Endodermal cell (in vitro differentiated cells): ENCODE results near the gene CMYA5. TPM values are rescaled to one million over a fixed set of nuclear protein-coding genes. Genes with fewer than 3 reads are reported as not detected.

ENCODE experiments used
- DNase-seq: peaks from one replicate; pipeline ENCODE4 v3.0.0-alpha.2; 2017
- H3K27ac ChIP-seq: 2 replicates; pipeline ENCODE4 v1.5.1; 2013; ENCODE audit warnings: mild to moderate bottlenecking, low read depth, low read length, moderate library complexity
- H3K27me3 ChIP-seq: 2 replicates; pipeline ENCODE4 v1.6.1; 2013; ENCODE audit warnings: mild to moderate bottlenecking, low read length, moderate library complexity; ENCODE audit not compliant: insufficient read depth, control insufficient read depth, poor library complexity, severe bottlenecking
- H3K36me3 ChIP-seq: 2 replicates; pipeline ENCODE4 v1.7.0; 2013; ENCODE audit warnings: mild to moderate bottlenecking, low read length, moderate library complexity; ENCODE audit not compliant: control insufficient read depth, insufficient read depth
- H3K4me1 ChIP-seq: one replicate; pipeline ENCODE4 v1.7.0; 2013; ENCODE audit warnings: low read length; ENCODE audit not compliant: control insufficient read depth, insufficient read depth
- H3K4me3 ChIP-seq: 2 replicates; pipeline ENCODE4 v1.5.1; 2013; ENCODE audit warnings: mild to moderate bottlenecking, low read length, moderate library complexity
- H3K9ac ChIP-seq: 2 replicates; pipeline ENCODE4 v1.6.1; 2013; ENCODE audit warnings: mild to moderate bottlenecking, low read length, moderate library complexity; ENCODE audit not compliant: poor library complexity, severe bottlenecking; ENCODE audit errors: extremely low read depth
- H3K9me3 ChIP-seq: 2 replicates; pipeline ENCODE4 v1.6.1; 2013; ENCODE audit warnings: mild to moderate bottlenecking, low read length, moderate library complexity; ENCODE audit not compliant: control insufficient read depth
- H3K27ac Mint-ChIP-seq: 2 replicates; pipeline ENCODE4 v1.8.0; 2020; ENCODE audit warnings: mixed read lengths
- H3K27me3 Mint-ChIP-seq: 2 replicates; pipeline ENCODE4 v1.8.0; 2021; ENCODE audit warnings: mild to moderate bottlenecking, mixed read lengths; ENCODE audit not compliant: insufficient read depth
- H3K36me3 Mint-ChIP-seq: 2 replicates; pipeline ENCODE4 v1.8.0; 2020; ENCODE audit warnings: low read depth, mixed read lengths
- H3K4me1 Mint-ChIP-seq: 2 replicates; pipeline ENCODE4 v1.8.0; 2020; ENCODE audit warnings: mixed read lengths
- H3K4me3 Mint-ChIP-seq: 2 replicates; pipeline ENCODE4 v1.8.0; 2020; ENCODE audit warnings: mild to moderate bottlenecking, moderate library complexity, mixed read lengths
- H3K9me3 Mint-ChIP-seq: 2 replicates; pipeline ENCODE4 v1.8.0; 2020; ENCODE audit warnings: mild to moderate bottlenecking, mixed read lengths
- CTCF ChIP-seq: fragments of 200-600 bp; sonication (generic); conservative IDR thresholded peaks from 2 replicates; pipeline ENCODE4 v1.5.0; 2021; ENCODE audit warnings: antibody characterized with exemption, mild to moderate bottlenecking
- WGBS, 2 experiments: methylation state at CpG; one replicate each; pipeline versions ENCODE4 v1.1.5 to v1.1.7; 2013; ENCODE audit warnings: missing lambda C conversion rate in 2 of 2, mixed read lengths in 1 of 2; ENCODE audit not compliant: insufficient coverage in 1 of 2, insufficient read length in 1 of 2; 5-methylcytosine and 5-hydroxymethylcytosine counted together
- total RNA-seq, 2 donors: library from RNA; stranded (reverse); fragmentation: NEBNext Ultra II Directional in 1 of 2; extraction: Animal tissue kit (Norgen Biotek cat#: 25700) in 1 of 2; gene quantifications; 2 replicates in 1 of 2; 3 replicates in 1 of 2; pipeline ENCODE4 v1.2.1, GENCODE V29; 2021

CMYA5 gene
- total RNA-seq, 2 donors from 2014 or later, result 0.69 to 1.6 TPM

- Histone ChIP-seq H3K4me1 (no peaks in the 10 kb centered on the region), H3K36me3 (peaks cover 40% of the 10 kb centered on the region), H3K4me3 (no peak overlapping the region), H3K9me3 (no peaks in the 10 kb centered on the region), H3K27me3 (no peaks in the 10 kb centered on the region), H3K9ac (no peak overlapping the region), H3K27ac (no peak overlapping the region)
- peaks cover 10% of the 10 kb centered on the region for H3K27me3 Mint-ChIP-seq
- H3K4me3 Mint-ChIP-seq, result no peak overlapping the region
- DNase-seq, result no peak
- peaks cover 3% of the 10 kb centered on the region for H3K9me3 Mint-ChIP-seq
- H3K4me1 Mint-ChIP-seq, result peaks cover 4% of the 10 kb centered on the region
- 86% methylated on average over 1 of the region's 1 CpG; no CpG with 5 or more reads in 1 of the 2 experiments for WGBS, 2 experiments
- no peak overlapping the region for H3K27ac Mint-ChIP-seq
- H3K36me3 Mint-ChIP-seq, result peaks cover 21% of the 10 kb centered on the region
- TF ChIP-seq CTCF, result no peak
These were observed 1.7 kb upstream of the CMYA5 start for GRCh38 chr5:79687889-79688288.

DNA sequence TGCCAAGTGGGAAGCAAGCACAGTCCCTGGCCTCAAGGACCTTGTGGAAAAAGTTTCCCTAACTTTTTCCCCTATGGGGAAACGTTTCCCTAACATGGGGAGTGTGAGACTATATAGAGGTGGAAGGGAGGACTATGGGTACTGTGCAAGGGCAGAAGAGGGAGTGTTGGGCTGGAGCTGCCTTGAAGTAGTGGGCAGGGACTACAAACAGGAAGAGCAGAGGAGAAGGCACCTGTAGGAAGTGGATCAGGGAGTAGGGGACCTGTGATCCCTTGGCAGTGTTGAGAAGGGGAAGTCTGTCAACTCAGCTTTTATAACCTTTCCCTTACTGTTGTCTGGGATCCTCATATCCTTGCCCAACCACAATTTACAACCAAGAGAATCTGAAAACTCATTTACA is 1.4 kb downstream of the CMYA5 start:
- Mint-ChIP-seq H3K27me3 (peaks cover 10% of the 10 kb centered on the region), H3K4me1 (peaks cover 4% of the 10 kb centered on the region), H3K9me3 (peaks cover 3% of the 10 kb centered on the region), H3K4me3 (no peak overlapping the region), H3K36me3 (peaks cover 8% of the 10 kb centered on the region), H3K27ac (no peak overlapping the region)
- H3K9ac ChIP-seq, result no peak overlapping the region
- 80% methylated on average over 1 of the region's 1 CpG; no CpG with 5 or more reads in 1 of the 2 experiments for WGBS, 2 experiments
- H3K27ac ChIP-seq, result no peak overlapping the region
- TF ChIP-seq CTCF, result no peak
- H3K4me3 ChIP-seq, result no peak overlapping the region
- H3K4me1 ChIP-seq, result no peaks in the 10 kb centered on the region
- no peaks in the 10 kb centered on the region for H3K27me3 ChIP-seq
- no peaks in the 10 kb centered on the region for H3K9me3 ChIP-seq
- DNase-seq, result no peak
- H3K36me3 ChIP-seq, result peaks cover 18% of the 10 kb centered on the region

- Histone ChIP-seq H3K27ac (no peak overlapping the region), H3K36me3 (peaks cover 4% of the 10 kb centered on the region), H3K9ac (no peak overlapping the region), H3K4me1 (peaks cover 3% of the 10 kb centered on the region), H3K9me3 (no peaks in the 10 kb centered on the region), H3K27me3 (no peaks in the 10 kb centered on the region), H3K4me3 (no peak overlapping the region)
- H3K4me1 Mint-ChIP-seq, result peaks cover 4% of the 10 kb centered on the region
- H3K36me3 Mint-ChIP-seq, result peaks cover 8% of the 10 kb centered on the region
- H3K27me3 Mint-ChIP-seq, result peaks cover 10% of the 10 kb centered on the region
- no peak overlapping the region for H3K4me3 Mint-ChIP-seq
- H3K27ac Mint-ChIP-seq, result no peak overlapping the region
- TF ChIP-seq CTCF, result no peak
- DNase-seq, result no peak
- 100% methylated on average over 1 of the region's 1 CpG; no CpG with 5 or more reads in 1 of the 2 experiments for WGBS, 2 experiments
- H3K9me3 Mint-ChIP-seq, result peaks cover 3% of the 10 kb centered on the region
These were observed 3.0 kb downstream of the CMYA5 start for GRCh38 chr5:79692596-79692995.
